Measurements from ENCODE around the gene PCSK1. TPM values are rescaled to one million over a fixed set of nuclear protein-coding genes. Genes with fewer than 3 reads are reported as not detected.

PCSK1 gene
- polyA plus RNA-seq, 1 donor (not counting 4 experiments of a cell fraction or from before 2014, with no cell fraction given), result 0.03 TPM

- TF ChIP-seq EZH2 (IDR thresholded peaks at IDR 0.05; ENCODE audit: low read length) (no peak), CTCF (optimal IDR thresholded peaks at IDR 0.05 in 1 of 3, IDR thresholded peaks at IDR 0.05 in 1 of 3, conservative IDR thresholded peaks at IDR 0.05 in 1 of 3; ENCODE audit: extremely low read depth in 1 of 3, insufficient read depth in 2 of 3, low read length in 3 of 3) (no peak)
- H3K9me1 ChIP-seq (ENCODE audit: control insufficient read depth, extremely low read depth, insufficient read depth, low read length), result no peaks in the 10 kb centered on the region
- H3K36me3 ChIP-seq (ENCODE audit: control insufficient read depth in 2 of 2, extremely low read depth in 1 of 2, insufficient read depth in 2 of 2, low read length in 2 of 2), result no peaks in the 10 kb centered on the region
- no peaks in the 10 kb centered on the region for H3K79me2 ChIP-seq (ENCODE audit: control insufficient read depth, insufficient read depth, low read length)
- H3K4me2 ChIP-seq (ENCODE audit: control insufficient read depth, extremely low read depth, insufficient read depth, low read depth, low read length), result no peak overlapping the region
- DNase-seq (ENCODE audit: low read depth, low spot score) (no peak), FAIRE-seq (no peak)
- no peaks in the 10 kb centered on the region for H3K9me3 ChIP-seq (ENCODE audit: control insufficient read depth, low read depth, low read length)
- no peaks in the 10 kb centered on the region for H4K20me1 ChIP-seq (ENCODE audit: control insufficient read depth, extremely low read depth, insufficient read depth, low read length)
- no peaks in the 10 kb centered on the region for H3K4me1 ChIP-seq (ENCODE audit: control insufficient read depth, extremely low read depth, insufficient read depth, low read length)
- no peak overlapping the region for H3K9ac ChIP-seq (ENCODE audit: control insufficient read depth, extremely low read depth, insufficient read depth, low read length)
- no peak overlapping the region for H3K4me3 ChIP-seq (ENCODE audit: control insufficient read depth in 2 of 3, extremely low read depth in 1 of 3, insufficient read depth in 2 of 3, low read depth in 1 of 3, low read length in 3 of 3)
- H3K27me3 ChIP-seq (ENCODE audit: control insufficient read depth, extremely low read depth, insufficient read depth, low read length), result peaks cover 3% of the 10 kb centered on the region
- dilution Hi-C loops (cut with MboI; ENCODE audit: extremely low pct_ligation_motif_present, low sequenced_read_pairs), result no loop called here
- no peak overlapping the region for H2AFZ ChIP-seq (ENCODE audit: control insufficient read depth, low read length)
- no peak overlapping the region for H3K27ac ChIP-seq (ENCODE audit: control insufficient read depth, insufficient read depth, low read length)
Measured at GRCh38 chr5:96373381-96373733, 59.7 kb downstream of the PCSK1 start.

GRCh38 chr5:96372726-96373380 lies 60.2 kb downstream of the PCSK1 start:
- Histone ChIP-seq H3K4me3 (ENCODE audit: control insufficient read depth in 2 of 3, extremely low read depth in 1 of 3, insufficient read depth in 2 of 3, low read depth in 1 of 3, low read length in 3 of 3) (no peak overlapping the region), H3K27me3 (ENCODE audit: control insufficient read depth, extremely low read depth, insufficient read depth, low read length) (peaks cover 3% of the 10 kb centered on the region), H3K4me1 (ENCODE audit: control insufficient read depth, extremely low read depth, insufficient read depth, low read length) (no peaks in the 10 kb centered on the region), H3K9ac (ENCODE audit: control insufficient read depth, extremely low read depth, insufficient read depth, low read length) (no peak overlapping the region), H3K27ac (ENCODE audit: control insufficient read depth, insufficient read depth, low read length) (no peak overlapping the region), H3K9me1 (ENCODE audit: control insufficient read depth, extremely low read depth, insufficient read depth, low read length) (no peaks in the 10 kb centered on the region), H4K20me1 (ENCODE audit: control insufficient read depth, extremely low read depth, insufficient read depth, low read length) (no peaks in the 10 kb centered on the region), H3K79me2 (ENCODE audit: control insufficient read depth, insufficient read depth, low read length) (no peaks in the 10 kb centered on the region), H3K9me3 (ENCODE audit: control insufficient read depth, low read depth, low read length) (no peaks in the 10 kb centered on the region), H2AFZ (ENCODE audit: control insufficient read depth, low read length) (no peak overlapping the region), H3K4me2 (ENCODE audit: control insufficient read depth, extremely low read depth, insufficient read depth, low read depth, low read length) (no peak overlapping the region), H3K36me3 (ENCODE audit: control insufficient read depth in 2 of 2, extremely low read depth in 1 of 2, insufficient read depth in 2 of 2, low read length in 2 of 2) (no peaks in the 10 kb centered on the region)
- no peak for TF ChIP-seq EZH2 (IDR thresholded peaks at IDR 0.05; ENCODE audit: low read length)
- TF ChIP-seq CTCF (optimal IDR thresholded peaks at IDR 0.05 in 1 of 3, IDR thresholded peaks at IDR 0.05 in 1 of 3, conservative IDR thresholded peaks at IDR 0.05 in 1 of 3; ENCODE audit: extremely low read depth in 1 of 3, insufficient read depth in 2 of 3, low read length in 3 of 3), result no peak
- FAIRE-seq, result peak; percentile 5
- no peak for DNase-seq (ENCODE audit: low read depth, low spot score)
- dilution Hi-C loops (cut with MboI; ENCODE audit: extremely low pct_ligation_motif_present, low sequenced_read_pairs), result no loop called here
